ENCODE results near the gene ZNF423.
"Not testable (repeated sequence)": the region's sequence is repeated elsewhere in the genome, so short reads cannot be mapped to it uniquely, and the experiment has no call there.

ZNF423 gene

DNA sequence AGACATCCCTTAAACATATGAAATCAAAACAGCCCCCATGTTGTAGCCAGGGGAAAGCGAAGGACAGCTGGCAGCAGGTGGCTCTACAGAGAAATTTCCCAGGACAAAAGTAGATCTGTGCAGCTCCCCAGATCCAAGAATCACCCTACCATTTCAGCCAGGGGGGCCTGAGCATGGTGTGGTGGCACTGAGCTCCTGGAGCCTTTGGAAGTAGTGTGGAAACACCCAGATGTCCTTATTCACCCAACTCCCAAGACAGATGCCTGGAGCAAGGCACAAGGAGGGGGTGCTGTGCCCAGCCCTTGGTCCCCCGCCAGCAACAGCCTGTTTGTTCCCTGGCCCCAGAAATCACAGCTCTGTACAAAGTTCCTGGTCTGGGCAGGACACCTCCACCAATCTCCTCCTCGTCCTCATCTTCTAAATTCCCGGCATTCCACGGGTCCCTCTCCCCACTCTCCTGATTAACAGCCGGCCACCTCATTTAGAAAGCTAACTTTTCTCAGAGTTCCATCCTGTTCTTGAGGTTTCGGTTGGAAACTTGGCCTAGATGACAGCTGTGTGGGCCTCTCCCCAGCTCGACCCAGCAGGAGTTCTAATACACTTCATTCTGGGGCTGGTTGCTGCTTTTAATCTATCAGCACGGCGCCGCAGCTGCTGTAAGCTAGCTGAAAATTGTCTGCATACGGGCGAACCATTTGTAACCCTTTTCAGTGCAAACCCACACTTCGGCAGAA is 291.2 kb downstream of the ZNF423 start:
- no peak overlapping the region for H3K27ac ChIP-seq
- TF ChIP-seq, protein P1, sequence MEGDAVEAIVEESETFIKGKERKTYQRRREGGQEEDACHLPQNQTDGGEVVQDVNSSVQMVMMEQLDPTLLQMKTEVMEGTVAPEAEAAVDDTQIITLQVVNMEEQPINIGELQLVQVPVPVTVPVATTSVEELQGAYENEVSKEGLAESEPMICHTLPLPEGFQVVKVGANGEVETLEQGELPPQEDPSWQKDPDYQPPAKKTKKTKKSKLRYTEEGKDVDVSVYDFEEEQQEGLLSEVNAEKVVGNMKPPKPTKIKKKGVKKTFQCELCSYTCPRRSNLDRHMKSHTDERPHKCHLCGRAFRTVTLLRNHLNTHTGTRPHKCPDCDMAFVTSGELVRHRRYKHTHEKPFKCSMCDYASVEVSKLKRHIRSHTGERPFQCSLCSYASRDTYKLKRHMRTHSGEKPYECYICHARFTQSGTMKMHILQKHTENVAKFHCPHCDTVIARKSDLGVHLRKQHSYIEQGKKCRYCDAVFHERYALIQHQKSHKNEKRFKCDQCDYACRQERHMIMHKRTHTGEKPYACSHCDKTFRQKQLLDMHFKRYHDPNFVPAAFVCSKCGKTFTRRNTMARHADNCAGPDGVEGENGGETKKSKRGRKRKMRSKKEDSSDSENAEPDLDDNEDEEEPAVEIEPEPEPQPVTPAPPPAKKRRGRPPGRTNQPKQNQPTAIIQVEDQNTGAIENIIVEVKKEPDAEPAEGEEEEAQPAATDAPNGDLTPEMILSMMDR (conservative IDR thresholded peaks at IDR 0.05), result no peak

DNA sequence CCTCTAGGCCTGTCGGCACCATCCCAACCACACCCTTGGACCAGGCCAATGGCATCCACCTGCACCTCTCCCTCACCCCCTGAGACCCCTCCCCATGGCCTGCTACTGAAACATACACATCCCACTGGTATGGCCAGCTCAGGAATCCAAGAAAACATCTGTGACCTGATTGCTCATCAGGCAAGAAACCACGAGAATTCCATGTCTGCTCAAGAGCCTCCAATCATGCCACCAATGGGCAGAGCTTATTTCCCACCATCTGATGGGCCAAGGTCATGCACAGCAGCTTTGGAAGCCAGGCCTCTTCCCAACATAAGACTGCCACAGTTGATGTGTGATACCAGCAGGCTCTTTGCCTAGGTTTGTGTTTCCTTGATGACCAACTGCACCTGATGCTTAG is 292.2 kb downstream of the ZNF423 start:
- TF ChIP-seq, protein P1 (conservative IDR thresholded peaks at IDR 0.05), result no peak
- no peak overlapping the region for H3K27ac ChIP-seq

DNA sequence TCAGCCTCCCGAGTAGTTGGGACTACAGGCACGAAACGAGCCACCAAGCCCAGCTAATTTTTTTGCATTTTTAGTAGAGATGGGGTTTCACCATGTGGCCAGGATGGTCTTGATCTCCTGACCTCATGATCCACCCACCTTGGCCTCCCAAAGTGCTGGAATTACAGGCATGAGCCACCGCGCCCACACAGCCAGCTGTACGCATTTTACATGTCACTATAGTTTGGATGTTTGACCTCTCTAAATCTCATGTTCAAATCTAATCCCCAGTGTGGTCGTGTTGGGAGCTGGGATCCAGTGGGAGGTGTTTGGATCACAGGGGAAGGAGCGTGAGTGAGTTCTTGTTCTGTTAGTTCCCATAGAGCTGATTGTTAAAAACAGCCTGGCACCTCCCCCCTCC is 293.0 kb downstream of the ZNF423 start:
- not testable (repeated sequence) for H3K27ac ChIP-seq

DNA sequence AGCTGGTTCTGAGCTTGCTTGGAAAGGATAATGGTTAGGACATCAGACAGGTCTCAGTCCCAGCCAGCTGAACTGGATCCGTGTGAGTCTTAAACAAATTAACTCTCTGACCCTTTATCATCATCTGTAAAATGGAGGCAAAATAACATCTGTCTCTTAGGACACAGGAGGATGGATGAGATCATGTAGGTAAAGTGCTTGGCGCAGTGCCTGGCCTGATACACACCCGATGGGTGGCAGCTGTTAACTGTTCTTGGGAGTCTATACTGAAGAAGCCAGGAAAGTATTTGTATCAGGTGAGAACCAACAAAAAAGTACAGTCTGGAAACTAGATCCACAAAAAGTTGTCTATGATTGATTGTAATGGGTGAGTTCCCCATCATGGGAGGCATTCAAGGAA is 293.7 kb downstream of the ZNF423 start:
- TF ChIP-seq, protein P1 (conservative IDR thresholded peaks at IDR 0.05), result no peak
- no peak overlapping the region for H3K27ac ChIP-seq

GRCh38 chr16:49560004-49560830 is 295.7 kb downstream of the ZNF423 start:
- H3K27ac ChIP-seq, result no peak overlapping the region
- TF ChIP-seq, protein P1 (conservative IDR thresholded peaks at IDR 0.05), result no peak

DNA sequence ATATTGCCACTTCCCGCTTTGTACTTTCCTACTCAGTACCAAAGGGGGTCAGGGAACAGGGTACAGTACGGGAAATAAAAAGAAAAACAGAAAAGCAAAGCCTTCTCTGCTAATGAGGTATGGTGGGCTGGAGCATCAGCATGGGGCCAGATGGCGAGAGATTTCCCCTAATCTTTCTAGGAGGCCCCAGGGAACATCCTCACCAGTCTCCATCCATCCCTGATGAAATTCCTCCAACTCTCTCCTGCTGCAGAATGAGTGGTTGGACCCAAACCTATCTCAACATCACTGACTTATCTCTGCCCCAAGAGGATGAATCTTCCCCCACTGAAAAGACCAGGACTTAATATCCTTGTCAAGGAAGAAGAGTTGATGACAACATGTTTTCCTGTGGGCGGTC is 296.7 kb downstream of the ZNF423 start:
- H3K27ac ChIP-seq, result no peak overlapping the region
- TF ChIP-seq, protein P1 (conservative IDR thresholded peaks at IDR 0.05), result no peak

DNA sequence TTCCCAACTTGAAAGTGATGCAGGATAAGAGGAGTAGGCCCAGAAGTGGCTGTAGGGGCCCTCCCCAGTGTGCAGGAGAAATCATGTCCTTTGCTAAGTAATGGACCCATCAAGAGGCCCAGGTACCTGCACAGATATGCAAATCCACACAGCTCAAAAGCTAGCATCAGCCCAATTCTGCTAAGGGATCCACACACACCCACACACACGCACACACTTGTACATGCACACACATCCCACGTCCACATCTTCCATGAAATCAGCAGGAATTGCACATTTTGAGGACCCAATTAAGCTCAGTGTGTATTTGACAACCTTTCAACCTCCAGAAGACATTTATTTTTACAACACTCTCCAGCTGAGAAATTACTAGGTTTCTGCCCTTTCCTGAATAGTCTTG is 297.5 kb downstream of the ZNF423 start:
- TF ChIP-seq, protein P1 (conservative IDR thresholded peaks at IDR 0.05), result no peak
- no peak overlapping the region for H3K27ac ChIP-seq

All from VCaP (cell line).